HG03064 (cell line): ENCODE data around the gene TCEAL3.
"Not testable (repeated sequence)": the region's sequence is repeated elsewhere in the genome, so short reads cannot be mapped to it uniquely, and the experiment has no call there.

Experiments used
- ATAC-seq: cut with Tn5 transposase; IDR thresholded peaks from one replicate; pipeline ENCODE4 v1.9.1; 2021; ENCODE audit warnings: low read depth; ENCODE audit not compliant: unreplicated experiment

Gene TCEAL3

DNA sequence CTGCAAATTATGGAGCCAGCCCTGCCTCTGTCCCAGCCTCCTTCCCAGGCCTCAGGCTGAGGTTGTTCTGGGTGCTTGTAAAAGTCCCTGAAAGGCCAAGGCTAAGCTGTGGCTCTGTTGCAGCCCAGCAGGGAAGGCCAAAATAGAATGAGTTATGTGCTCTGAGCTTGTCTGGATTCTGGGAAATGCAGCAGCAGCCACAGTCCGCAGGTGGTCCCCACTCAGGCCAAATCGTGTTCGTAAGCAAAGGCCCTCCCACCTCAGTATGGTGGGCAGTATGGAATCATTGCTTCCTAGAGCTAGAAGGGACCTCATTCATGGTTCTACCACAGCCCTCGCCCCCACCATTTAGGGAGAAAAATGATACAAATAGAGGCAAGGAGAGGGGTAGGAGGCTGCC lies 16.3 kb downstream of the TCEAL3 start:
- no peak for ATAC-seq

DNA sequence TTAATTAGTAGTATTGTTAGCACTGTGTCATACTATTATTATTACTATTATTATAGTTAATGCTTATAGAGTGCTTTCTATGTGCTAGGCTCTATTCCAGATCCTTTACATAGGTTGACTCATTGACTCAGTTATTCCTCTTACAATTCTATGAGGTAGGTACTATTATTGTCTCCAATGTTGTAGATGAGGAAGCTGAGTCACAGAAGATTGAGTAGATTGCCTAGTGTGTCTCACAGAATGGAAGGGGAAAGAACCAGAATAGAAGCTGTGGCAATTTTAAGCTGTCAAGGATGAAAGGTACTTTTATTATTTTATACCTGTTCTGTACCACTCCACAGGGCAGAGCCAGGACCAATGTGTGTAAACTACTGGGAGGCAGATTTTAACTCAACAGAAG lies 19.1 kb downstream of the TCEAL3 start:
- no peak for ATAC-seq

DNA sequence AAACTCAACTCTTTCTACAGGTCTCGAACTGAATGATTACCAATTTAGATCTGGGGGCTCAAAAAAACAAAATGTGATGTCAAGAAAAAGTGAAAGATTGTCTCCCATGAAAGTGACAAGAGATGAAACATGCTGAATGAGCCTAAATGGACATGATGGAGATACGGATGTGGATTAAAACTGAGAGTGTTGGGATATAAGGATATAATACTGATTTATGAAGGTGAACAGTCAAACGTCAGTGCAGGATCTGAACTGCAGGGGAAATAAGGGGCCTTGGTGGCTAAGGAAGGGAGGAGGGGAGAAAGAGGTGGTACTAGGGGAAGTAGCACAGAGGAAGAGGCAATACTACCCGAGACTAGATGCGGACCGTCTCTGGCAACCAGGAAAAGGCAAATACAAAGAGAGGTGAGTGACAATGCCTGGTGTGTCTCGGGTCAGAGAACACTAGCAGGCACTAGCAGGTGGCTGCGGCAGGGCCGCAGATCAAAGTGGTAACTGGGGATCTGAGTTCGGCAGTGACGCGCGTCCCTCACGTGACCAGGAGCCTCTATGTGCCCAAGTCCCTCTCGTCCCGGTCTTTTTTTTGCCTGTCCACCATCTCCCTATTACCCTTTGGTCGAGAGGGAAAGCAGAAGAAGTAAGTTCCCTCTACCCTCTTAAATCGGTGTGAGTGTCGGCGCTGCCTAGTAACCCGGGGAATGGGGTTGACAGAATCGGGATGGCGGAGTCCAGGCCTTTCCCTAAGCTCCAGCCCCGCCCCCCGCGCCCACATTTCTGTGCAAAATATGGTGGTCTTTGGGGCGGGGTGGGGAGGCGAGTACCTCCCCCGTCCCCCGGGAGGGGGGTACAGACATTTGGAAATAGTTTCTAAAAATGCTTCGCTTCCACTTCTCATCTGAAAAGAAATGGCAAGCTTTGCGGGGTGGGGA lies 20.9 kb downstream of the TCEAL3 start, which contains the start of gene TCEAL1:
TCEAL1 (plus strand) TSS at position 590 of the 932 bp plus-strand sequence. CDS start 942 bp downstream, outside the sequence.
- ATAC-seq, result peak; percentile 60

DNA sequence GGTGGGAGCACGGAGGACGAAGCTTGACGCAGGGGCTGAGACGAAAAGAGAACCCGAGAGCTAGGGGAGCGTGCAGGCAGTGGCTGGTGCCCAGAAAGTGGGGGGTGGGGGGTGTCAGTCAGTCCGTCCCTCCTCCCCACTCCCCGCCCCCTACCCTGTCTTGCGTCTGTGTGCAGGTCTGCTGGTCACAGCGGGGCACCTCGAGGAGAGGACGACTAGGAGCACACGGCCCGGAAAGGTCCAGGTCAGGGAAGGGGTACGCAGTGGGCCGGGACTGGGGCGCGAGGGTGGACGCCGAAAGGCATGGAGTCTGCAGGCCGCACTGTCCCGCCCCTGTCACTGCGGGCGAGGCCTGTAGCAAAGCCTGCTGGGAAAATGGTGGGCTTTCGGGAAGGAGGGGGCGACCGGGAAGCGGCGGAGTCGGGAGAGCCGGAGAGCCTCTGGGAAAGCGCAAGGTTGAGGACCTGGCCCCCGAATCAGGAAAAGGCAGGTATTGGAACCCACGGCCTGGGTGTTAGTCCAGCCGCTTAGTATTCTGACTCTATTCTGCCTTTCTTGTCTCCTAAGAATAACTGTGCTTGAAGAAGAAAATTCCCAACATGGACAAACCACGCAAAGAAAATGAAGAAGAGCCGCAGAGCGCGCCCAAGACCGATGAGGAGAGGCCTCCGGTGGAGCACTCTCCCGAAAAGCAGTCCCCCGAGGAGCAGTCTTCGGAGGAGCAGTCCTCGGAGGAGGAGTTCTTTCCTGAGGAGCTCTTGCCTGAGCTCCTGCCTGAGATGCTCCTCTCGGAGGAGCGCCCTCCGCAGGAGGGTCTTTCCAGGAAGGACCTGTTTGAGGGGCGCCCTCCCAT lies 21.8 kb downstream of the TCEAL3 start:
- no peak for ATAC-seq

DNA sequence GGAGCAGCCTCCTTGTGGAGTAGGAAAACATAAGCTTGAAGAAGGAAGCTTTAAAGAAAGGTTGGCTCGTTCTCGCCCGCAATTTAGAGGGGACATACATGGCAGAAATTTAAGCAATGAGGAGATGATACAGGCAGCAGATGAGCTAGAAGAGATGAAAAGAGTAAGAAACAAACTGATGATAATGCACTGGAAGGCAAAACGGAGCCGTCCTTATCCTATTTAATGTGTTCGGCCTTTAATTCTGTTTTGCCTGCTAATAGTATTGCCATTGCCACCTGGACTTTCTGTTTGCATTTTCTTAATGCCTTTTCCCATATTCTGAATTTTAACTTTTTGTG lies 22.4 kb downstream of the TCEAL3 start:
- no peak for ATAC-seq

DNA sequence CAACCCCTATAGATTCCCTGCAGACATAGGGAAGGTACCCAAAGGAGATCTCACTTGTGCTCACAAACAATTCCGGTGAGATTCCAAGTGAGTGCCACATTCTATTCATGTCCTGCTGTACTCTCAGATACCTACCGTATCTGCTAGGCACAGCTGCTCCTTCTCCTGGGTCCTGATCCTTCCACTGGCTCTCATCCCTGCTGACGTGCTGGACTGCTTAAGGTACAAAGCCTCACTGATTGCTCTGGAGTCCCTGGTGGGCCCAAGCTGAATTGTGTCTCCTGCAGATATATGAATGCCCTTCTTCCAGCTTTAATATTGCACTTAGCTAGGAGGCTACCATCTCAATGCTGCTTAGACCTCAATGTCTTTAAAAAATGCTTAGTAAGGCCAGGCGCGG lies 23.4 kb downstream of the TCEAL3 start:
- no peak for ATAC-seq

DNA sequence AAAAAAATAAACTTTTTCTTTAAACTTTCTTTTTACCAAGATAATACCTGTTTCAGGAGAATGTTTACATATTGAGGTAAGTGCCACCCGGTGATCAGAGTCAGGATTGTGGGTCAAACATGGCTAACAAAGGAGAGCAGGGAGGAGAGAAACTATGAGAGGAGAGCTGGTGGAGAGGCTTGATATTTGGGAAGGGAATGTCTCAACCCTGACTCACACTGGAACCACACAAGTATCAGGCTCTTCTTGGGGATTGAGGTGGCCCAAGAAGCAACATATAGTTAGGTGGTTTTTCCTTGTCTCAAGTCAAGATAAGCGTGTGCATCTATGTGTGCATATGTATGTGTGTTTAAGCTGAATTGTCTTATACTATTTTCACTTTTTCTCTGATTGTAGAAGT lies 27.7 kb downstream of the TCEAL3 start:
- ATAC-seq, result no peak

DNA sequence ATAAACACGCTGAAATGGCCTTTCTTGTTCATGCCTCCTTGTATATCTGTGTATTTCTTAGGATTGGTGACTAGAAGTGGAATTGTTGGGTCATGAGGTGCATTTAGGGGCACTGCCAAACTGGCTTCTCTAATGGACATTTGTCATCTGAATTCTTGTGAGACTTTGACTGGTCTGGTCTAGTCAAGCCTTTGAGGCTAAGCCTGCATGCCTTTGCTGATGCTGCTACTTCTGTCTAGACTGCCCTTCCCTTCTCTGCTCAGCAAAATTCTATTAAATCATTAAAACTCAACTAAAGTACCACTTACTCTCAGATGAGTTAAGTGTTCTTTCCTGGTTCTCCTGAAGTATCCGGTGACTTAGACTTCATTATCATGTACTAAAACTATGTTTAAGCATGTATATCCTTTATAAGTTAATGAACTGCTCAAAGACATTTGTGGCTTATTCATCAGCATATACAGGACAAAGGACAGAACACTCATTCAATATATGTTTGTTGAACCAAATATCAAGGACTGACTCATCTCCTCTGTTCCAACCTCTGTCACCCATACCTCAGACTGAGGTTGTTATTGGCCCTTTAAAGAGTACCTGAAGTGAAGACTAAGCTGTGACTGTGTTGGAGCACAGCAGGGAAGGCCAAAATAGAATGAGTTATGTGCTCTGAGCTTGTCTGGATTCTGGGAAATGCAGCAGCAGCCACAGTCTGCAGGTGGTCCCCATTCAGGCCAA lies 30.0 kb downstream of the TCEAL3 start:
- no peak for ATAC-seq

DNA sequence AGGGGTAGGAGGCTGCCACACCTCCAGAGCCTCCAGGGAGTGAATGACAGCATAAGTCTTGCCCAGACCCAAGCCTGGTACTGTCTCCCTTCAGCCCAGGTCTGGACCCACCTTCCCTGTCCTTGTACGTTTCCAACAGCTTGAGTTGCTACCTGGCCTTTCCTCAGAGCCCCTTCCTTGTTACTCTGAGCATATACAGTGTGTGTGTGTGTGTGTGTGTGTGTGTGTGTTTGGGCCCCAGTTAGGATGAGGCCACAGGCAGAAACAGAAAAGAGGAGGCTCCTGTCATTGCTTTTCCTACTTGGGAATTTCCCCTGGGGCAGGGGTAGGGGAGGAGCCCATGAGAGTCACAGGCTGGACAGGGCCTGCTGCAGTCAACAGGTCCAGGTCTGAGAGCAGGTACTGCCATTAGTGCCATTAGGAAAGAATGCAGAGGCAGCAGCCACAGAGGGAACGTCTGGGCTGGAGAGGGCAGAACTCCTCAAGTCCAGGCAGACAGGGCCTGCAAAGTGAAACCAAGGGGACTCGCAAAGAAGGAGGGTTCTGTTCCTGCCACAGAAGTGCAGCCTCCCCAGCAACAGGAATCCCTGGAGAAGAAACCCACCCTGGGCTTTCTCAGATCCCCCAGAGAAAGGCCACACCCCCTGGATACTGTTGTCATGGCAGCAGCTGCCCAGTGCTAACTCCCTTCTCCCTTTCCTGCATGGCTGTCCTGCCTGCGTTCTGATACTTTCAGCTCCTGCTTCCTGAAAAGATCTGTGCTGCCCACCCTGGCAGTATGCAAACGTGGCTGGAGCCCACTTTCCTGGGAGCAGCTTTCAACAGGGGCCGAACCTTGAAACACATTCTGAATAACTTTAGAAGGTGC lies 30.9 kb downstream of the TCEAL3 start:
- ATAC-seq, result not testable (repeated sequence)

DNA sequence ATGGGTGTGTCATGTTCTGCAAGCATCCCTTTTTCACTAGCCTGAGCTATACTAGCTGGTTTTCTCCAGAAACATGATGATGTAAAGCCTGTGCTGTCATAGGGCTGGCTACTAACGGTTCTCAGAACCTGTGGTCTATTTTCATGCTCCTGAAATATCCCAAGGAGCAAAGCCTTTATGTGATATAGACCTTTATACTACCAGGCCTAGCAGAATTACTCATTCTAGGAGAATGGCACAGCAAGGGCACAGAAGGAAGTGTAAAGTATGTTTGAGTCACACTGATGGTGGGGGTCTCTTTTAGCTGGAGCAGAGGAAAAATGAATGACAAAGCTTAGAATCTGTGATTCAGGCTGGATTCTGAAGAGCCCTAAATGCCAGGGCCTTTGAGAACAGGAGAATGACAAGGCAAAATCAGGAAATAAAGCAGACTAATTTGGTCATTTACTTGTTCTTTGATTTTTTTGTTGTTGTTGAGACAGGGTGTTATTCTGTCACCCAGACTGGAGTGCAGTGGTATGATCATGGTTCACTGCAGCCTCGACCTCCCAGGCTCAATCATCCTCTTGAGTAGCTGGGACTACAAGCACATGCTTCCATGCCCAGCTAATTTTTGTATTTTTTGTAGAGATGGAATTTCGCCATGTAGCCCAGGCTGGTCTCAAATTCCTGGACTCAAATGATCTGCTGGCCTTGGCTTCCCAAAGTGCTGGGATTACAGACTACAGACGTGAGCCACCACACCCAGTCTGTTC lies 32.8 kb downstream of the TCEAL3 start:
- no peak for ATAC-seq

DNA sequence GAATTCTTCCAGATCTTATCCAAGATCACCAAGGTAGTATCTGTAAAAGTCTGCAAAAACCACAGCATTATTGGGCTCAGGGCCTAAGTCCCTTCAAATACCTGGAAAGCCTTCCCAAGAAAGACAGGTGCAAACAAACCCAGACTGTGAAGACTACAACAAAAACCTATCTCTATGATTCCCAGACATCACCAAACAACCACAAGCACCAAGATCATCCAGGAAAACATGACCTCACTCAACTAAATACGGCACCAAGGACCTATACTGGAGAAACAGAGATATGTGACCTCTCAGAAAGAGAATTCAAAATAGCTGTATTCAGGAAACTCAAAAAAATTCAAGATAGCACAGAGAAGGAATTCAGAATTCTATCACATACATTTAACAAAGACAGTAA lies 36.4 kb downstream of the TCEAL3 start:
- no peak for ATAC-seq

DNA sequence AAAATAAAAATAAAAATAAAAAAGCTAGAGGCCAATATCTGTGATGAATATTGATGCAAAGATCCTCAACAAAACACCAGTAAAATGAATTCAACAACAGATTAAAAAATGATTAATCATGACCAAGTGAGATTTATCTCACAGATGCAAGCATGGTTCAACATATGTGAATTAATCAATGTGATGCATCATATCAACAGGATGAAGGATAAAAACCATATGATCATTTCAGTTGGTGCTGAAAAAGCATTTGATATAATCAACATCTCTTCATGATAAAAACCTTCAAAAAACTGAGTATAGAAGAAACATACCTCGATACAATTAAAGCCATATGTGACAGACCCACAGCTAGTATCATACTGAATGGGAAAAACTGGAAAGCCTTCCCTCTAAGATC lies 39.9 kb downstream of the TCEAL3 start:
- no peak for ATAC-seq

DNA sequence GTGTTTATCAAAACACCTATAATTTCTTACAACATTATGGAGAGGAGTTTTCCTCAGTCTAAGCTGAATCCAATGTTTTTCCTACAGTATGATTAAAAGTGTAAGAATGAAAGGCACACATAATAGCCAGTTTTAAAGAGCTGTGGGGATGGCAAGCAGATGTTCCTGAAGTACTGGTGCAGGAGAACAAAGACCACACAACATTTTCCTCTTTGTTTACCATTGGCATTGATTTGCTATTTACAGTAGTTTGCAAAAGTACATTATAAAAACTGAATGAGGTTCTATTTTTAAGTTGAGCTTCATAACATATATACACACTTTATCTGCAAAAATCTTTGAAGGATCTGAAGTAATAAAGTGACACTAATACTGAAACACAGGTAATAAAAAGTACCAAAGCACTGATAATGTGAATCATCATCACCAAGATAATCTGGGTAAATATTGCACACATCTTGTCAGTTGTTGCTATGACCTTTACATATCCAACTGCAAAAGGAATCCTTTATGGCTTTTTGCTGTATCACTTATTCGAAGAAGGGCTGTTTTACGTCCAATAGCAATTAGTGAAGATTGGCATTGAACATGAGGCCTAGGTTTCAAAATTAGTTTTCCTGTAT lies 43.5 kb downstream of the TCEAL3 start:
- no peak for ATAC-seq

DNA sequence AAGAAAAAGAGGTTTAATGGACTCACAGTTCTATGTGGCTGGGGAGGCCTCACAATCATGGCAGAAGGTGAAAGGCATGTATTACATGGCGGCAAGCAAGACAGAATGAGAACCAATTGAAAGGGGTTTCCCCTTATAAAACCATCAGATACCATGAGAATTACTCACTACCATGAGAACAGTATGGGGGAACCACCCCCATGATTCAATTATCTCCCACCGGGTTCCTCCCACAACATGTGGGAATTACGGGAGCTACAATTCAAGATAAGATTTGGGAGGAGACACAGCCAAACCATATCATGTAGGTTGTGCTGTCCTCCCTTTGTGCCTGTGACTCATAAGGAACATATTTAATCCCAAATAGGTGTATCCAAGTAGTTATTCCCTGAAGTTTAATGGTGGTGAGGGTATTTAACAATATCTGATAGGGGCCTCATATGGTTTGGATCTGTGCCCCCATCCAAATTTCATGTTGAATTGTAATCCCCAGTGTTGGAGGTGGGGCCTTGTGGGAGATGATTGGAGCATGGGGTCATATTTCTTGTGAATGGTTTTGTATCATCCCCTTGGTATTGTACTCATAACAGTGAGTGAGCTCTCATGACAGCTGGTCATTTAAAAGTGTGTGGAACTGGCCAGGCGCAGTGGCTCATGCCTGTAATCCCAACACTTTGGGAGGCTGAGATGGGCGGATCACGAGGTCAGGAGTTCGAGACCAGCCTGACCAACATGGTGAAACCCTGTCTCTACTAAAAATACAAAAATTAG lies 47.7 kb downstream of the TCEAL3 start:
- not testable (repeated sequence) for ATAC-seq

DNA sequence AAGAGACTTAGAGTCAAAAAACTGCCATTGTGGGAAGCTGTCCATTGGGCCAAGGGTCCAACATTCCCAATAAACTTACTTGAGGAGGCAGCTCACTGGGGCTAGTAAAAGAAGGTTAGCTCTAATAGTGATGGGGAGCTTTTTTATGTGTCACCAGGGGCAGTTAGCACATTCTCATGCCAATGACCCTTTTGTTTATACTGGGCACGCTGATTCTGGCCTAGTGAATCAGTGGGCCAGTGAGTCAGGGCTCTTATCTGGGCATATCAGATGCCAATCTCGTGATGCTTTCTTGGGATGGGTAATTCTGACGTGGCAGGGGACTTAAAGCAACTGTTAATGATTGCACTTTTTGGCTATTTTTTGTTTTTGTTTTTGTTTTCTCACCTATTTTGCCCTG lies 48.9 kb downstream of the TCEAL3 start:
- no peak for ATAC-seq

DNA sequence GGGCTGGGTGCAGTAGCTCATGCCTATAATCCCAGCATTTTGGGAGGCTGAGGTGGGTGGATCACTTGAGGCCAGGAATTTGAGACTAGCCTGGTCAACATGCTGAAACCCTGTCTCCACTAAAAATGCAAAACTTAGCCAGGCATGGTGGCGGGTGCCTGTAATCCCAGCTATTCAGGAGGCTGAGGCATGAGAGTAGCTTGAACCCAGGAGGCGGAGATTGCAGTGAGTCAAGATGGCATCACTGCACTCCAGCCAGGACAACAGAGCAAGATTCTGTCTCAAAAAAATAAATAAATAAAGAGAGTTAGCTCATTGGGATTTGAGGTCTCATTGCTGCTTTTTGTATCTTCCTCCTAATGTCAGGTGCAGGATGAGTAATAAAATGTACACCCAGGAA lies 49.3 kb downstream of the TCEAL3 start:
- not testable (repeated sequence) for ATAC-seq

DNA sequence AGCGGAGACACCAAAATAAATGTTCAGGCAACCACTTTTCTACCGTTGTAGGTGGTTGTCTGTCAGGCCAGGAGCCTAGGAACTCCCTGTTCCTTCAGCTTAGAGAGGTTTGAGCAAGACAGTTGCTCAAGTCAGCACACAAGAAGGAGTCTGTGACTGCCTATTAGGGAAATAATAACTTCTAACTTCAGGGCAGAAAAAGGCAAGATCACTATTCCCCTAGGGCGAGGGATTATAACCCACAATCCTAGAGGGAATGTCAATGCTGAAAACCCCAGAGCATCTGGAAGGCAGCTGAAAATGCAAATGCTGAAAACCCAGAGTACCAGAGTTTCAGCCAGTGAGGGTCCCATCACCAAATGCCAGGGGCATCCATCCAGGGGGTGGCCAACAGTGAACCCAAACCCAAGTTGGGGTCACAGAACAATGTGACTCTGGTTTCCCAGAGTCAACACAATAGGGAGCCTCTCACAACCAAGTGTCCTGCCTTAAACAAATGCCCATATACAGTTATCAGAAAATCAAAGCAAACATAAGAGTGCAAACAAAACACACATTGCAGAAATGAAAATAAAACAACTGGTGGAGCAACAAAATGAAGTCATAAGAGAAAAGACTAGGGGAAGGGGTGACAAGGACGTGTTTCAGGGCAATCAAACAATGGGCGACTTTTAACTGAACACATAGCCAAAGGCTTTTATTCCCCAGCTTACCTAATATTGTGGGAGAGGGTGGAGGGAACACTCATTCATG lies 51.1 kb downstream of the TCEAL3 start:
- no peak for ATAC-seq
